Mesothelial cell of epicardium (in vitro differentiated cells): ENCODE data around the gene NHSL1. TPM values are rescaled to one million over a fixed set of nuclear protein-coding genes. Genes with fewer than 3 reads are reported as not detected.

Experiments
- DNase-seq, 2 experiments: peaks; one replicate each; pipeline ENCODE4 v3.0.0; 2021; ENCODE audit warnings: low spot score in 2 of 2; ENCODE audit not compliant: unreplicated experiment in 2 of 2
- H3K27ac Mint-ChIP-seq: 2 replicates; pipeline ENCODE4 v1.8.0; 2021; ENCODE audit warnings: mixed read lengths
- H3K27me3 Mint-ChIP-seq: 2 replicates; pipeline ENCODE4 v1.8.0; 2021; ENCODE audit warnings: low read depth, mixed read lengths
- H3K36me3 Mint-ChIP-seq: 2 replicates; pipeline ENCODE4 v1.8.0; 2021; ENCODE audit warnings: mixed read lengths
- H3K4me1 Mint-ChIP-seq: 2 replicates; pipeline ENCODE4 v1.8.0; 2021; ENCODE audit warnings: mixed read lengths
- H3K4me3 Mint-ChIP-seq: 2 replicates; pipeline ENCODE4 v1.8.0; 2021; ENCODE audit warnings: mild to moderate bottlenecking, moderate library complexity, mixed read lengths
- H3K9me3 Mint-ChIP-seq: 2 replicates; pipeline ENCODE4 v1.8.0; 2021; ENCODE audit warnings: mixed read lengths
- CTCF ChIP-seq: fragments of 200-600 bp; sonication (generic); IDR thresholded peaks from one replicate; pipeline ENCODE4 v1.5.0; 2021; ENCODE audit warnings: antibody characterized with exemption; ENCODE audit not compliant: unreplicated experiment
- total RNA-seq: library from RNA; stranded (reverse); gene quantifications from 3 replicates; pipeline ENCODE4 v1.2.1, GENCODE V29; 2021

The NHSL1 gene
- total RNA-seq, 1 donor from 2014 or later: 68.0 TPM

DNA sequence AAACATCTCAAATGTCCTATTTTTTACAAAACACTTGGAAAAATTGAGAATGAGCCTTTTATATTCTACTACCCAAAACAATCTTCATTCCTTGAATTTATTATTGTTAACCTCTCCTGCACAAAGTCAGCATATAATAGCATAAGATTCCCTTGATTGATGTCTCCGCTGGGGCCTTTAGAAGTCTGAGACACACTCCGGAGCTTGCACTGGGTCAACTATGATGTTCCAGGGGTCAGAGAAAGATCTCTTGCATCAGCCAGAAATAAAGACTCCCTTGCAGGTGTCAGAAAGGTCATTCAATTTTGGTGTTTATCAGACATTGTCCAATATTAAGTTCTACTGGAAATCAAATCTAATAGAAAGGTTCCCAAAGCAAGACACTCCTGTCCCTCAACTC is 29.7 kb upstream of the NHSL1 start:
- Mint-ChIP-seq H3K27me3 (no peaks in the 10 kb centered on the region), H3K4me1 (peaks cover 24% of the 10 kb centered on the region), H3K9me3 (peaks cover 10% of the 10 kb centered on the region), H3K4me3 (no peak overlapping the region), H3K27ac (no peak overlapping the region), H3K36me3 (peaks cover 24% of the 10 kb centered on the region)
- no peak for DNase-seq
- no peak for TF ChIP-seq CTCF

DNA sequence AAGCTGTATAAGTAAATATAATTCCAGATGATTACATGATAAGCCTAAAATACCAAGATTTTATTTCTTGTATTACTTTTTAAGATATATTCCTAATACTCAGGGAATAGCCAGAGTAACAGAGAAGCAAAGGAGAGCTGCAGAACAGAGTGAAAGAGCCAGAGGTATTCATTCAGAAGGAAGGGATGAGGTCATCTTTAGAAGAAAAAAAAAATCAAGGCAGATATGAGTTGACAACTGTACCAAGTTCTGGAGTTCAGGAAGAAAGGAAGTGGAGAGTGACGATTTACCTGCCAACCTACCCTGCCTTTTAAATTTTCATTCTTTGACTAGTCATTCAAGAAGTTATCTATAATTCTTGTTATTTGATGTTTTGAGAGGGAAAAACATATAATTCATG is 28.8 kb upstream of the NHSL1 start:
- peaks cover 24% of the 10 kb centered on the region for H3K4me1 Mint-ChIP-seq
- TF ChIP-seq CTCF: no peak

DNA sequence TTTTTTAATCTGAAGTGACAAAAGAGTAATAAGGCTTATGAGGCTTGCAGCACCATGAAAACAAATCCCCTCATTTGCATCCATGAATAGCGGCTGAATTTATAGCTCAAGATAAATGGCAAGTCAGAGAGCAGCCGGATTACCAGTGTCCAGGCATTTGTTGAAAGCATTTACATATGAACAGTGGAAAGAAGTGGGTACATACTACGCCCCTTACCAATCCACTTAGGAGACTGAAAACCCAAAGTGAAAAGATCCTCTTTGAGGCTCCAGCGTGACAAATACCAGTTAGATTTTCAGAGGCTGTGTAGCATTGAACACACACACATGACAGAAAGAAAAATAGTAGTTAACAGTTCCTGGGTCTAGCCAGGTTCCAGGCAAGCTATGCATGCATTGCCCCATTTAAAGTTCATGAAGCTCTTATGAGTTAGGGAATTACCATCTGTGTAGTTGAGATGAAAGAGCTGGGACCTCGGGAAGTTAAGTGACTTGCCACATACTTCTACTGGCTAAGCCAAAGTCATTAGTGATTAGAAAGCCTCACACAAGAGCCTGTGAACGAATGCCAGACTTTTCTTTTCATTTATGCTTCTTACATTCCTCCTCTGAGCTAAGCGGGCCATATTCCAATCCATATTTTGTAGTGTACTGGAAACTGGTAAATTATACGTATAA is 28.3 kb upstream of the NHSL1 start:
- Mint-ChIP-seq H3K27ac (peak overlapping the region; percentile 65), H3K4me3 (no peak overlapping the region)

More for the DNA sequence above, 28.8 kb upstream of the NHSL1 start:
- H3K36me3 Mint-ChIP-seq: peaks cover 21% of the 10 kb centered on the region
- no peak overlapping the region for H3K4me3 Mint-ChIP-seq
- no peak for DNase-seq
- peaks cover 10% of the 10 kb centered on the region for H3K9me3 Mint-ChIP-seq
- H3K27ac Mint-ChIP-seq: peak overlapping the region; percentile 36
- no peaks in the 10 kb centered on the region for H3K27me3 Mint-ChIP-seq

GRCh38 chr6:138526822-138527235 is 27.5 kb upstream of the NHSL1 start:
- no peak for TF ChIP-seq CTCF
- no peak for DNase-seq
- Mint-ChIP-seq H3K27ac (peak overlapping the region; percentile 65), H3K4me3 (peak overlapping the region; percentile 9), H3K9me3 (peaks cover 6% of the 10 kb centered on the region), H3K36me3 (peaks cover 15% of the 10 kb centered on the region), H3K27me3 (no peaks in the 10 kb centered on the region), H3K4me1 (peaks cover 24% of the 10 kb centered on the region)

More for the DNA sequence above, 28.3 kb upstream of the NHSL1 start:
- no peak for TF ChIP-seq CTCF
- DNase-seq: no peak
- Mint-ChIP-seq H3K27me3 (no peaks in the 10 kb centered on the region), H3K9me3 (peaks cover 6% of the 10 kb centered on the region), H3K36me3 (peaks cover 19% of the 10 kb centered on the region), H3K4me1 (peaks cover 24% of the 10 kb centered on the region)

DNA sequence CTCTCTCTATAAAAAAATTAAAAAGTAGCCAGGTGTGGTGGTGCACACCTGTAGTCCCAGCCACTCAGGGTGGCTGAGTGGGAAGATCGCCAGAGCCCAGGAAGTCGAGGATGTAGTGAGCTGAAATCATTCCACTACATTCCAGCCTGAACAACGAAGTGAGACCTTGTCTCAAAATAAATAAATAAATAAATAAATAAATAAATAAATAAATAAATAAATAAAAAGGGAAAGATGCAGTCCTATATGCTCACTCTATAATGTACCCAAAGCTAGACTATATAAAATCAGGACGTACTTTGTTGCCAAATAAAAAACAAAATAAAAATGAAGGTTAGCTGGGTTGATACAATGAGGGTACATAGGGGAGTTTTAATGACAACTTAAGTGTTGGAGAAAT is 26.1 kb upstream of the NHSL1 start:
- Mint-ChIP-seq H3K27ac (no peak overlapping the region), H3K27me3 (no peaks in the 10 kb centered on the region), H3K36me3 (peaks cover 15% of the 10 kb centered on the region), H3K9me3 (peaks cover 4% of the 10 kb centered on the region), H3K4me3 (no peak overlapping the region), H3K4me1 (peaks cover 24% of the 10 kb centered on the region)
- no peak for DNase-seq
- TF ChIP-seq CTCF: no peak
